Hepatocyte (in vitro differentiated cells): ENCODE data around the gene SP2.

ENCODE experiments used
- EZH2 ChIP-seq: fragments of 200-600 bp; sonication (generic); IDR thresholded peaks from 2 replicates; pipeline ENCODE4 v1.6.1; 2016; ENCODE audit warnings: antibody characterized with exemption, mild to moderate bottlenecking, borderline replicate concordance
- TF ChIP-seq, protein P1 (sequence below): fragments of 200-600 bp; sonication (generic); IDR thresholded peaks from 2 replicates; pipeline ENCODE4 v1.5.1; 2016; ENCODE audit warnings: antibody characterized with exemption, mild to moderate bottlenecking; ENCODE audit not compliant: poor library complexity

- no peak for TF ChIP-seq EZH2
- TF ChIP-seq, protein P1, sequence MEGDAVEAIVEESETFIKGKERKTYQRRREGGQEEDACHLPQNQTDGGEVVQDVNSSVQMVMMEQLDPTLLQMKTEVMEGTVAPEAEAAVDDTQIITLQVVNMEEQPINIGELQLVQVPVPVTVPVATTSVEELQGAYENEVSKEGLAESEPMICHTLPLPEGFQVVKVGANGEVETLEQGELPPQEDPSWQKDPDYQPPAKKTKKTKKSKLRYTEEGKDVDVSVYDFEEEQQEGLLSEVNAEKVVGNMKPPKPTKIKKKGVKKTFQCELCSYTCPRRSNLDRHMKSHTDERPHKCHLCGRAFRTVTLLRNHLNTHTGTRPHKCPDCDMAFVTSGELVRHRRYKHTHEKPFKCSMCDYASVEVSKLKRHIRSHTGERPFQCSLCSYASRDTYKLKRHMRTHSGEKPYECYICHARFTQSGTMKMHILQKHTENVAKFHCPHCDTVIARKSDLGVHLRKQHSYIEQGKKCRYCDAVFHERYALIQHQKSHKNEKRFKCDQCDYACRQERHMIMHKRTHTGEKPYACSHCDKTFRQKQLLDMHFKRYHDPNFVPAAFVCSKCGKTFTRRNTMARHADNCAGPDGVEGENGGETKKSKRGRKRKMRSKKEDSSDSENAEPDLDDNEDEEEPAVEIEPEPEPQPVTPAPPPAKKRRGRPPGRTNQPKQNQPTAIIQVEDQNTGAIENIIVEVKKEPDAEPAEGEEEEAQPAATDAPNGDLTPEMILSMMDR, result no peak
Measured at GRCh38 chr17:47899643-47900042, 3.6 kb downstream of the SP2 start.
